H9 (cell line): ENCODE measurements around the gene UPF3A. TPM values are rescaled to one million over a fixed set of nuclear protein-coding genes. Genes with fewer than 3 reads are reported as not detected.
"Not testable (repeated sequence)": the region's sequence is repeated elsewhere in the genome, so short reads cannot be mapped to it uniquely, and the experiment has no call there.

Experiments used
- DNase-seq: peaks from one replicate; pipeline ENCODE4 v3.0.0-alpha.2; 2017
- H2AFZ ChIP-seq: one replicate; pipeline ENCODE4 v1.6.1; 2013; ENCODE audit warnings: mild to moderate bottlenecking, low read length, control low read depth, moderate library complexity
- H2AK5ac ChIP-seq: 2 replicates; pipeline ENCODE4 v1.6.1; 2013; ENCODE audit warnings: low read length, control low read depth, mixed read lengths; ENCODE audit not compliant: insufficient read length
- H2BK120ac ChIP-seq: one replicate; pipeline ENCODE4 v1.6.1; 2013; ENCODE audit warnings: low read depth, mild to moderate bottlenecking, low read length, control low read depth, inconsistent platforms; ENCODE audit not compliant: poor library complexity, severe bottlenecking
- H2BK12ac ChIP-seq: 2 replicates; pipeline ENCODE4 v1.6.1; 2013; ENCODE audit warnings: low read length, control low read depth, mixed read lengths, low read depth; ENCODE audit not compliant: insufficient read length
- H2BK15ac ChIP-seq: 2 replicates; pipeline ENCODE4 v1.6.1; 2013; ENCODE audit warnings: low read depth, low read length, control low read depth
- H2BK20ac ChIP-seq: one replicate; pipeline ENCODE4 v1.6.1; 2013; ENCODE audit warnings: low read depth, mild to moderate bottlenecking, low read length, control low read depth, inconsistent platforms; ENCODE audit not compliant: poor library complexity, severe bottlenecking
- H2BK5ac ChIP-seq: 2 replicates; pipeline ENCODE4 v1.6.1; 2013; ENCODE audit warnings: low read length, control low read depth, mixed read lengths; ENCODE audit not compliant: insufficient read length
- H3K14ac ChIP-seq: 2 replicates; pipeline ENCODE4 v1.6.1; 2013; ENCODE audit warnings: low read length, control low read depth; ENCODE audit not compliant: insufficient read depth
- H3K18ac ChIP-seq: 2 replicates; pipeline ENCODE4 v1.6.1; 2013; ENCODE audit warnings: low read depth, mild to moderate bottlenecking, mixed read lengths, low read length, control low read depth; ENCODE audit not compliant: insufficient read length
- H3K23ac ChIP-seq: 2 replicates; pipeline ENCODE4 v1.6.1; 2013; ENCODE audit warnings: low read length, control low read depth, mixed read lengths, low read depth; ENCODE audit not compliant: insufficient read length
- H3K23me2 ChIP-seq: 2 replicates; pipeline ENCODE4 v1.6.1; 2013; ENCODE audit warnings: low read depth, mild to moderate bottlenecking, mixed read lengths, low read length, control low read depth; ENCODE audit not compliant: insufficient read length, poor library complexity, severe bottlenecking
- H3K27ac ChIP-seq: 2 replicates; pipeline ENCODE4 v1.5.1; 2013; ENCODE audit warnings: low read length, control low read depth, mixed read lengths, low read depth; ENCODE audit not compliant: insufficient read length
- H3K27me3 ChIP-seq: 2 replicates; pipeline ENCODE4 v1.6.1; 2013; ENCODE audit warnings: low read length, control low read depth, inconsistent platforms; ENCODE audit not compliant: insufficient read depth
- H3K4ac ChIP-seq: 2 replicates; pipeline ENCODE4 v1.6.1; 2013; ENCODE audit warnings: low read depth, mild to moderate bottlenecking, control low read depth, inconsistent platforms, low read length, moderate library complexity
- H3K4me1 ChIP-seq: 2 replicates; pipeline ENCODE4 v1.6.1; 2013; ENCODE audit warnings: low read length, control low read depth, inconsistent platforms; ENCODE audit not compliant: insufficient read depth
- H3K4me2 ChIP-seq: 2 replicates; pipeline ENCODE4 v1.6.1; 2013; ENCODE audit warnings: low read length, control low read depth, mixed read lengths; ENCODE audit not compliant: insufficient read length, insufficient read depth
- H3K56ac ChIP-seq: 2 replicates; pipeline ENCODE4 v1.6.1; 2013; ENCODE audit warnings: low read depth, mild to moderate bottlenecking, mixed read lengths, low read length, control low read depth; ENCODE audit not compliant: insufficient read length
- H3K79me1 ChIP-seq: 2 replicates; pipeline ENCODE4 v1.6.1; 2013; ENCODE audit warnings: low read depth, mild to moderate bottlenecking, moderate library complexity, low read length, control low read depth, inconsistent platforms; ENCODE audit not compliant: insufficient read depth, poor library complexity, severe bottlenecking
- H3K79me2 ChIP-seq: 2 replicates; pipeline ENCODE4 v1.6.1; 2013; ENCODE audit warnings: low read length, control low read depth, inconsistent platforms; ENCODE audit not compliant: insufficient read depth
- H3K9ac ChIP-seq: 2 replicates; pipeline ENCODE4 v1.6.1; 2013; ENCODE audit warnings: low read length, control low read depth, mixed read lengths; ENCODE audit not compliant: insufficient read length; ENCODE audit errors: extremely low read depth
- H3K9me3 ChIP-seq: one replicate; pipeline ENCODE4 v1.6.1; 2013; ENCODE audit warnings: low read depth, low read length, inconsistent platforms; ENCODE audit not compliant: control insufficient read depth
- H3T11ph ChIP-seq: one replicate; pipeline ENCODE4 v1.6.1; 2013; ENCODE audit warnings: mild to moderate bottlenecking, low read length, control low read depth, inconsistent platforms
- H4K20me1 ChIP-seq: one replicate; pipeline ENCODE4 v1.6.1; 2013; ENCODE audit not compliant: control insufficient read depth, insufficient read length, insufficient read depth
- H4K5ac ChIP-seq: 2 replicates; pipeline ENCODE4 v1.6.1; 2013; ENCODE audit warnings: low read depth, mild to moderate bottlenecking, mixed read lengths, low read length, control low read depth; ENCODE audit not compliant: insufficient read length
- H4K8ac ChIP-seq: replicated peaks from 2 replicates; pipeline ENCODE4 v1.6.1; 2013; ENCODE audit warnings: low read length, control low read depth, mixed read lengths, low read depth; ENCODE audit not compliant: insufficient read length
- H4K91ac ChIP-seq: 2 replicates; pipeline ENCODE4 v1.6.1; 2013; ENCODE audit warnings: low read depth, mild to moderate bottlenecking, moderate library complexity, mixed read lengths, low read length, control low read depth; ENCODE audit not compliant: insufficient read length
- H3K27ac Mint-ChIP-seq, 3 experiments: 2 replicates in 2 of 3; 3 replicates in 1 of 3; pipeline ENCODE4 v1.8.0; 2020 to 2021; ENCODE audit warnings: mixed read lengths in 3 of 3, mild to moderate bottlenecking in 1 of 3, moderate library complexity in 1 of 3
- H3K27me3 Mint-ChIP-seq: 2 replicates; pipeline ENCODE4 v1.8.0; 2021; ENCODE audit warnings: low read depth, mild to moderate bottlenecking, moderate library complexity, mixed read lengths
- H3K36me3 Mint-ChIP-seq, 3 experiments: 2 replicates in 2 of 3; 3 replicates in 1 of 3; pipeline ENCODE4 v1.8.0; 2020 to 2021; ENCODE audit warnings: low read depth in 3 of 3, mixed read lengths in 3 of 3; ENCODE audit not compliant: insufficient read depth in 1 of 3
- H3K4me1 Mint-ChIP-seq, 2 experiments: 2 replicates each; pipeline ENCODE4 v1.8.0; 2020; ENCODE audit warnings: mixed read lengths in 2 of 2
- H3K4me3 Mint-ChIP-seq, 2 experiments: 2 replicates in 1 of 2; 3 replicates in 1 of 2; pipeline ENCODE4 v1.8.0; 2020 to 2021; ENCODE audit warnings: mild to moderate bottlenecking in 2 of 2, mixed read lengths in 2 of 2, moderate library complexity in 1 of 2
- H3K9me3 Mint-ChIP-seq, 2 experiments: 2 replicates in 1 of 2; 3 replicates in 1 of 2; pipeline ENCODE4 v1.8.0; 2020; ENCODE audit warnings: mild to moderate bottlenecking in 2 of 2, mixed read lengths in 2 of 2, moderate library complexity in 1 of 2
- WGBS: extraction: QIAGEN DNeasy Blood & Tissue Kit; methylation state at CpG from one replicate; pipeline ENCODE4 v1.1.7; 2013; ENCODE audit warnings: missing lambda C conversion rate, low lambda C conversion rate, mixed read lengths; ENCODE audit not compliant: insufficient read length; ENCODE audit errors: extremely low coverage; 5-methylcytosine and 5-hydroxymethylcytosine counted together
- total RNA-seq: library from RNA; stranded (reverse); gene quantifications from 2 replicates; pipeline ENCODE4 v1.2.1, GENCODE V29; 2021
- TF ChIP-seq, protein P1 (sequence below): fragments of 200-600 bp; sonication (generic); conservative IDR thresholded peaks from 3 replicates; pipeline ENCODE4 v1.8.0; 2021; ENCODE audit warnings: antibody characterized with exemption, mild to moderate bottlenecking

UPF3A gene
- total RNA-seq, 1 experiment from 2014 or later = 81.8 TPM

DNA sequence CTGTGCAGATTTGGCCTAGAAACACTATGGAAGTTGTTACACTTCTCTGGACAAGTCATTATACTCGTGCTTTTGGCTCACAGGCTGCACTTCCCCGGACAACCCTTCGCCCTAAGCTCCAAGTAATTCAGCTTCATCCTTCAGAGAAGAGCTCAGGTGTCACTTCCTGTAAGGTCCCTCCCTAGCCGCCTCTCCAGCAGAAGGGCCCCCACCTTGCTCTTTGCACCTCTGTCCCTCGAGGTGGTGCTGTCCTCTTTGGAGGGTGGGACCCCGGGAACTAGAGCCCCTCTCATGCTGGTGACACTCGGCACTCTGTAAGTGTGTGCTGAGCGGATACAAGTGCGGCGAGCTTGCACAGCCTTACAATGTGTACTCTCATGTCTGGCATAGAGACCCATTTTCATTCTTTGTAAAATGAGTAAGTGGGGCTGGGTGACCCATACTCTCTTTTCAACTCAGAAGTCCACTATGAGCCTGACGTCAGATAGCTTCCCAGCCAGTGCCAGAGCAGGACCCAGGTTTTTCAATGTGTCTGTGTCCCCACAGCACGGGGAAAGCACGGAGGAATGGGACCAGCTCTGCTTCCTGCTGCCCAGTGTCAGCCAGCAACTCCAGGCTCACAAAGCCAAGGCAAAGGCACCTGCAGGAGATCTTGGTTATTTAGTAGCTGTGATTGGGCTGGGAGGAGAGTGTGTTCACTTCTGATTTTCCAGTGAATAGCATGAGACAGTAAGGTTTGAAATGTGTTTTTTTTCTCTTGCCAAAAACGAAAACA, 59.8 kb downstream of the UPF3A start:
- Histone ChIP-seq H2AFZ (peak overlapping the region; percentile 16), H3K18ac (no peak overlapping the region), H3K23me2 (no peaks in the 10 kb centered on the region), H3K79me2 (no peaks in the 10 kb centered on the region), H2BK12ac (no peak overlapping the region), H2BK15ac (no peak overlapping the region), H3T11ph (no peak overlapping the region), H4K20me1 (no peaks in the 10 kb centered on the region), H4K8ac (no peak overlapping the region), H3K4ac (no peak overlapping the region), H3K9ac (no peak overlapping the region), H3K9me3 (no peaks in the 10 kb centered on the region), H2BK5ac (no peak overlapping the region), H2AK5ac (no peak overlapping the region), H3K56ac (no peak overlapping the region), H3K27ac (no peak overlapping the region), H2BK120ac (no peak overlapping the region), H4K5ac (no peak overlapping the region), H3K4me1 (no peaks in the 10 kb centered on the region; the same call in 1 of the 2 replicates), H4K91ac (no peak overlapping the region), H3K27me3 (no peaks in the 10 kb centered on the region), H3K14ac (no peak overlapping the region; the same call in 1 of the 2 replicates), H3K23ac (no peak overlapping the region), H3K4me2 (no peak overlapping the region), H2BK20ac (no peak overlapping the region), H3K79me1 (no peaks in the 10 kb centered on the region)
- H3K9me3 Mint-ChIP-seq = peaks cover 0 to 3% of the 10 kb centered on the region in 2 experiments; a peak in 1 of 5 replicates
- TF ChIP-seq, protein P1, sequence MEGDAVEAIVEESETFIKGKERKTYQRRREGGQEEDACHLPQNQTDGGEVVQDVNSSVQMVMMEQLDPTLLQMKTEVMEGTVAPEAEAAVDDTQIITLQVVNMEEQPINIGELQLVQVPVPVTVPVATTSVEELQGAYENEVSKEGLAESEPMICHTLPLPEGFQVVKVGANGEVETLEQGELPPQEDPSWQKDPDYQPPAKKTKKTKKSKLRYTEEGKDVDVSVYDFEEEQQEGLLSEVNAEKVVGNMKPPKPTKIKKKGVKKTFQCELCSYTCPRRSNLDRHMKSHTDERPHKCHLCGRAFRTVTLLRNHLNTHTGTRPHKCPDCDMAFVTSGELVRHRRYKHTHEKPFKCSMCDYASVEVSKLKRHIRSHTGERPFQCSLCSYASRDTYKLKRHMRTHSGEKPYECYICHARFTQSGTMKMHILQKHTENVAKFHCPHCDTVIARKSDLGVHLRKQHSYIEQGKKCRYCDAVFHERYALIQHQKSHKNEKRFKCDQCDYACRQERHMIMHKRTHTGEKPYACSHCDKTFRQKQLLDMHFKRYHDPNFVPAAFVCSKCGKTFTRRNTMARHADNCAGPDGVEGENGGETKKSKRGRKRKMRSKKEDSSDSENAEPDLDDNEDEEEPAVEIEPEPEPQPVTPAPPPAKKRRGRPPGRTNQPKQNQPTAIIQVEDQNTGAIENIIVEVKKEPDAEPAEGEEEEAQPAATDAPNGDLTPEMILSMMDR = no peak
- WGBS = no CpG with 5 or more reads among the region's 14 CpGs
- peaks cover 15 to 25% of the 10 kb centered on the region in 2 experiments for H3K4me1 Mint-ChIP-seq
- H3K4me3 Mint-ChIP-seq = no peak overlapping the region
- no peaks in the 10 kb centered on the region for H3K27me3 Mint-ChIP-seq
- H3K27ac Mint-ChIP-seq = peak overlapping the region in 2 of 3 experiments; percentile 55 to 73; a peak in 2 of 7 replicates
- peak; percentile 53 for DNase-seq
- H3K36me3 Mint-ChIP-seq = peaks cover 0 to 4% (median 2%) of the 10 kb centered on the region in 3 experiments; a peak in 1 of 7 replicates

DNA sequence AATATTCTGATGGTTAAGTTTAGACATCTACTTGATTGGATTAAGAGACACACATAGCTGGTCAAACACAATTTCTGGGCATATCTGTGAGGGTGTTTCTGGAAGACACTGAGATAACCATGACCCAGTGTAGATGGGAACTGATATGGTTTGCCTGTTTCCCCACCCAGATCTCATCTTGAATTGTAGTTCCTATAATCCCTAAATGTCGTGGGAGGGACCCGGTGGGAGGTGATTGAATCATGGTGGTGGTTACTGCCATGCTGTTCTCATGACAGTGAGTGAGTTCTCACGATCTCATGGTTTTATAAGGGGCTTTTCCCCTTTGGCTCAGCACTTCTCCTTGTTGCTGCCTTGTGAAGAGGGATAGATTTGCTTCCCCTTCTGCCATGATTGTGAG, 65.9 kb downstream of the UPF3A start:
- peaks cover 6 to 20% of the 10 kb centered on the region in 2 experiments; a peak in 3 of 4 replicates for H3K4me1 Mint-ChIP-seq
- H4K91ac ChIP-seq, H3K4me1 ChIP-seq, DNase-seq, H3T11ph ChIP-seq, H2BK120ac ChIP-seq, H3K18ac ChIP-seq, H3K23me2 ChIP-seq, H3K79me2 ChIP-seq, H3K27ac ChIP-seq, H3K23ac ChIP-seq, H3K27me3 Mint-ChIP-seq, H3K4ac ChIP-seq, H3K9ac ChIP-seq, H3K27ac Mint-ChIP-seq, H3K9me3 ChIP-seq, H2AK5ac ChIP-seq, H2BK12ac ChIP-seq, H2BK15ac ChIP-seq, H3K27me3 ChIP-seq, H3K79me1 ChIP-seq, H4K8ac ChIP-seq, H4K20me1 ChIP-seq, H2BK20ac ChIP-seq, H2AFZ ChIP-seq, H3K4me3 Mint-ChIP-seq, H3K4me2 ChIP-seq, H3K36me3 Mint-ChIP-seq, H2BK5ac ChIP-seq, H3K14ac ChIP-seq, H4K5ac ChIP-seq, H3K56ac ChIP-seq, H3K9me3 Mint-ChIP-seq: not testable (repeated sequence)
- no CpG with 5 or more reads among the region's 3 CpGs for WGBS
